HepG2 (cell line): ENCODE measurements around the gene C1QTNF1. TPM values are rescaled to one million over a fixed set of nuclear protein-coding genes. Genes with fewer than 3 reads are reported as not detected.
A peak's percentile ranks its signal among the peaks of the same experiment; 100 is the strongest.

Experiments used
- BCL6 ChIP-seq: IDR thresholded peaks from 2 replicates; pipeline ENCODE4 v1.6.1; 2016; ENCODE audit warnings: missing genetic modification reagents, missing compliant biosample characterization
- CEBPB ChIP-seq: IDR thresholded peaks from 2 replicates; pipeline ENCODE4 v1.6.1; 2011; ENCODE audit warnings: low read depth, low read length, improper control_type of control experiment, borderline replicate concordance
- GATAD1 ChIP-seq: IDR thresholded peaks from 2 replicates; pipeline ENCODE4 v1.6.1; 2016; ENCODE audit warnings: missing genetic modification reagents, missing compliant biosample characterization
- HCFC1 ChIP-seq: fragments of 150-350 bp; IDR thresholded peaks from 2 replicates; pipeline ENCODE4 v1.6.1; 2014; ENCODE audit warnings: low read depth, low read length
- HOXA7 ChIP-seq: sonication (generic); formaldehyde crosslinking; IDR thresholded peaks from 2 replicates; pipeline ENCODE4 v1.8.1; 2022; ENCODE audit warnings: mild to moderate bottlenecking, missing genetic modification reagents, moderate library complexity
- KDM3A ChIP-seq: IDR thresholded peaks from 2 replicates; pipeline ENCODE4 v1.6.1; 2018; ENCODE audit warnings: low read depth, missing compliant biosample characterization
- KLF11 ChIP-seq: IDR thresholded peaks from 2 replicates; pipeline ENCODE4 v1.6.1; 2016; ENCODE audit warnings: missing compliant biosample characterization
- MIXL1 ChIP-seq: IDR thresholded peaks from 2 replicates; pipeline ENCODE4 v1.6.1; 2016
- NFIB ChIP-seq: sonication (generic); formaldehyde crosslinking; IDR thresholded peaks from 2 replicates; pipeline ENCODE4 v1.9.0; 2021; ENCODE audit warnings: missing genetic modification reagents, mild to moderate bottlenecking, borderline replicate concordance
- NFYB ChIP-seq: sonication (generic); formaldehyde crosslinking; IDR thresholded peaks from 2 replicates; pipeline ENCODE4 v1.4.0; 2020; ENCODE audit warnings: missing genetic modification reagents
- PTBP1 ChIP-seq: fragments of 200-400 bp; formaldehyde crosslinking; IDR thresholded peaks from 2 replicates; pipeline ENCODE4 v1.6.1; 2018; ENCODE audit warnings: low read length, low read depth; ENCODE audit not compliant: poor library complexity, severe bottlenecking
- REXO4 ChIP-seq: sonication (generic); formaldehyde crosslinking; IDR thresholded peaks from 2 replicates; pipeline ENCODE4 v1.8.0; 2022; ENCODE audit warnings: missing genetic modification reagents, mild to moderate bottlenecking, borderline replicate concordance
- RNF2 ChIP-seq: fragments of 450-650 bp; conservative IDR thresholded peaks from 2 replicates; pipeline ENCODE4 v1.6.1; 2016; ENCODE audit warnings: low read depth
- SYNCRIP ChIP-seq: fragments of 200-400 bp; formaldehyde crosslinking; IDR thresholded peaks from 2 replicates; pipeline ENCODE4 v1.6.1; 2018; ENCODE audit warnings: mild to moderate bottlenecking, low read depth, low read length; ENCODE audit not compliant: insufficient read depth
- TOPORS ChIP-seq: sonication (generic); formaldehyde crosslinking; IDR thresholded peaks from 2 replicates; pipeline ENCODE4 v1.8.0; 2023; ENCODE audit warnings: mild to moderate bottlenecking, missing genetic modification reagents
- XBP1 ChIP-seq: sonication (generic); formaldehyde crosslinking; IDR thresholded peaks from 2 replicates; pipeline ENCODE4 v1.5.0; 2020; ENCODE audit warnings: missing genetic modification reagents
- YEATS4 ChIP-seq: sonication (generic); formaldehyde crosslinking; IDR thresholded peaks from 2 replicates; pipeline ENCODE4 v1.4.0; 2020; ENCODE audit warnings: missing genetic modification reagents, borderline replicate concordance
- ZNF556 ChIP-seq: sonication (generic); formaldehyde crosslinking; IDR thresholded peaks from 2 replicates; pipeline ENCODE4 v1.4.0; 2020; ENCODE audit warnings: mild to moderate bottlenecking, missing genetic modification reagents, borderline replicate concordance
- polyA plus RNA-seq, 8 experiments: library from polyadenylated mRNA; depleted of rRNA in 3 of 8; stranded (reverse) in 7 of 8; unstranded in 1 of 8; fragments of >200 nt; fragmentation: Illumina TruSeq in 4 of 8; extraction: Trizol in 4 of 8; gene quantifications; 2 replicates each; pipeline versions ENCODE4 v1.2.1 to v1.2.3, GENCODE V29; 2011 to 2016; ENCODE audit warnings: low read depth in 4 of 8, missing spikeins in 1 of 8, mixed read lengths in 1 of 8; ENCODE audit not compliant: insufficient read depth in 1 of 8
- total RNA-seq, 5 experiments: library from RNA; depleted of rRNA; stranded (reverse); fragments of >200 nt; fragmentation: Illumina TruSeq; extraction: Trizol; gene quantifications; 2 replicates each; pipeline ENCODE4 v1.2.3, GENCODE V29; 2016; ENCODE audit warnings: low read depth in 1 of 5
- TF ChIP-seq, protein P1 (sequence below): sonication (generic); formaldehyde crosslinking; IDR thresholded peaks from 2 replicates; pipeline ENCODE4 v1.5.0; 2020; ENCODE audit warnings: missing genetic modification reagents, mild to moderate bottlenecking, borderline replicate concordance
- TF ChIP-seq, protein P2 (sequence below), 2 experiments: sonication (generic) in 1 of 2; formaldehyde crosslinking in 1 of 2; IDR thresholded peaks; 2 replicates each; pipeline versions ENCODE4 v1.4.0 to v1.6.1; 2018 to 2020; ENCODE audit warnings: missing genetic modification reagents in 2 of 2, borderline replicate concordance in 1 of 2, low read depth in 1 of 2, mild to moderate bottlenecking in 1 of 2, missing biosample characterization in 1 of 2
- TF ChIP-seq, protein P3 (sequence below): sonication (generic); formaldehyde crosslinking; IDR thresholded peaks from 2 replicates; pipeline ENCODE4 v1.5.0; 2020; ENCODE audit warnings: mild to moderate bottlenecking, missing genetic modification reagents
- TF ChIP-seq, protein P4 (sequence below): sonication (generic); formaldehyde crosslinking; conservative IDR thresholded peaks from 2 replicates; pipeline ENCODE4 v1.8.0; 2022; ENCODE audit warnings: mild to moderate bottlenecking, moderate library complexity, missing genetic modification reagents

The C1QTNF1 gene
- total and polyA plus RNA-seq, 2 of the 13 experiments (the other 11 are each of a cell fraction or from before 2014, with no cell fraction given), result 0.18 to 0.86 TPM

DNA sequence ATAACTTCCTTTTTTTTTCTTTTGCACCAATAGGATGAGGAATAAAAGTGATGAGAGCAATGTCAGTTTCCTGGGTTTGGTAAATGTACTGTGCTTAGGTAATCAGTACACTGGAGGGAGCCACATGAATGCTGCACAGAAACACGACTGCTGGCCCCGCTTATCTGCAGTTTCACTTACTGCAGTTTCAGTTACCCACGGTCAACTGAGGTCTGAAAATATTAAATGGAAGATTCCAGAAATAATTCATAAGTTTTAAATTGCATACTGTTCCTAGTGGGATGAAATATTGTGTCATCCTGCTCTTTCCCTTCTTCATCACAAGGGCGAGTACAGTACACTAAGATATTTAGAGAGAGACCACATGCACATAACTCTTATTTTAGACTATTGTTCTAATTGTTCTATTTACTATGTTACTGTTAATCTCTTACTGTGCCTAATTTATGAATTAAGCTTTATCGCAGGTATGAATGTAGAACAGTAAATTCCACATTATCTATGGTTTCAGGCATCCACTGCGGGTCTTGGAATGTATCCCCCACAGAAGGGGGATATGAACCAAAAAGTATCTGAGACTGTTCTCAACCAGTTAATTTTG lies 37.8 kb upstream of the C1QTNF1 start (continued):
- TF ChIP-seq, protein P1, sequence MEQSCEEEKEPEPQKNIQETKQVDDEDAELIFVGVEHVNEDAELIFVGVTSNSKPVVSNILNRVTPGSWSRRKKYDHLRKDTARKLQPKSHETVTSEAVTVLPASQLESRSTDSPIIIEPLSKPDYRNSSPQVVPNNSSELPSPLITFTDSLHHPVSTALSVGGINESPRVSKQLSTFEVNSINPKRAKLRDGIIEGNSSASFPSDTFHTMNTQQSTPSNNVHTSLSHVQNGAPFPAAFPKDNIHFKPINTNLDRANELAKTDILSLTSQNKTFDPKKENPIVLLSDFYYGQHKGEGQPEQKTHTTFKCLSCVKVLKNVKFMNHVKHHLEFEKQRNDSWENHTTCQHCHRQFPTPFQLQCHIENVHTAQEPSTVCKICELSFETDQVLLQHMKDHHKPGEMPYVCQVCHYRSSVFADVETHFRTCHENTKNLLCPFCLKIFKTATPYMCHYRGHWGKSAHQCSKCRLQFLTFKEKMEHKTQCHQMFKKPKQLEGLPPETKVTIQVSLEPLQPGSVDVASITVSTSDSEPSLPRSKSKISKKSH (CRISPR knock-in tag), result no peak
- TF ChIP-seq BCL6 (CRISPR knock-in tag) (no peak), GATAD1 (CRISPR knock-in tag) (peak; percentile 11; the same call in 1 of the 2 replicates), TOPORS (CRISPR knock-in tag) (no peak), MIXL1 (CRISPR knock-in tag) (0 out of 2 replicates have a peak, but pooled peaks have one; percentile 10), SYNCRIP (no peak), HOXA7 (no peak), KDM3A (CRISPR knock-in tag) (0 out of 2 replicates have a peak, but pooled peaks have one; percentile 42), ZNF556 (CRISPR knock-in tag) (peak; percentile 40; the same call in 1 of the 2 replicates), CEBPB (no peak), YEATS4 (CRISPR knock-in tag) (no peak), PTBP1 (no peak), KLF11 (CRISPR knock-in tag) (0 out of 2 replicates have a peak, but pooled peaks have one; percentile 26), XBP1 (CRISPR knock-in tag) (no peak), REXO4 (CRISPR knock-in tag) (no peak), NFIB (CRISPR knock-in tag) (no peak), RNF2 (no peak), NFYB (CRISPR knock-in tag) (no peak), HCFC1 (no peak)
- TF ChIP-seq, protein P2, sequence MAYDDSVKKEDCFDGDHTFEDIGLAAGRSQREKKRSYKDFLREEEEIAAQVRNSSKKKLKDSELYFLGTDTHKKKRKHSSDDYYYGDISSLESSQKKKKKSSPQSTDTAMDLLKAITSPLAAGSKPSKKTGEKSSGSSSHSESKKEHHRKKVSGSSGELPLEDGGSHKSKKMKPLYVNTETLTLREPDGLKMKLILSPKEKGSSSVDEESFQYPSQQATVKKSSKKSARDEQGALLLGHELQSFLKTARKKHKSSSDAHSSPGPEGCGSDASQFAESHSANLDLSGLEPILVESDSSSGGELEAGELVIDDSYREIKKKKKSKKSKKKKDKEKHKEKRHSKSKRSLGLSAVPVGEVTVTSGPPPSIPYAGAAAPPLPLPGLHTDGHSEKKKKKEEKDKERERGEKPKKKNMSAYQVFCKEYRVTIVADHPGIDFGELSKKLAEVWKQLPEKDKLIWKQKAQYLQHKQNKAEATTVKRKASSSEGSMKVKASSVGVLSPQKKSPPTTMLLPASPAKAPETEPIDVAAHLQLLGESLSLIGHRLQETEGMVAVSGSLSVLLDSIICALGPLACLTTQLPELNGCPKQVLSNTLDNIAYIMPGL (CRISPR knock-in tag; IDR thresholded peaks at IDR 0.05; ENCODE audit: borderline replicate concordance in 1 of 2, low read depth in 1 of 2), result peak in 1 of 2 experiments; percentile 38; a peak in 2 of 4 replicates
- TF ChIP-seq, protein P3, sequence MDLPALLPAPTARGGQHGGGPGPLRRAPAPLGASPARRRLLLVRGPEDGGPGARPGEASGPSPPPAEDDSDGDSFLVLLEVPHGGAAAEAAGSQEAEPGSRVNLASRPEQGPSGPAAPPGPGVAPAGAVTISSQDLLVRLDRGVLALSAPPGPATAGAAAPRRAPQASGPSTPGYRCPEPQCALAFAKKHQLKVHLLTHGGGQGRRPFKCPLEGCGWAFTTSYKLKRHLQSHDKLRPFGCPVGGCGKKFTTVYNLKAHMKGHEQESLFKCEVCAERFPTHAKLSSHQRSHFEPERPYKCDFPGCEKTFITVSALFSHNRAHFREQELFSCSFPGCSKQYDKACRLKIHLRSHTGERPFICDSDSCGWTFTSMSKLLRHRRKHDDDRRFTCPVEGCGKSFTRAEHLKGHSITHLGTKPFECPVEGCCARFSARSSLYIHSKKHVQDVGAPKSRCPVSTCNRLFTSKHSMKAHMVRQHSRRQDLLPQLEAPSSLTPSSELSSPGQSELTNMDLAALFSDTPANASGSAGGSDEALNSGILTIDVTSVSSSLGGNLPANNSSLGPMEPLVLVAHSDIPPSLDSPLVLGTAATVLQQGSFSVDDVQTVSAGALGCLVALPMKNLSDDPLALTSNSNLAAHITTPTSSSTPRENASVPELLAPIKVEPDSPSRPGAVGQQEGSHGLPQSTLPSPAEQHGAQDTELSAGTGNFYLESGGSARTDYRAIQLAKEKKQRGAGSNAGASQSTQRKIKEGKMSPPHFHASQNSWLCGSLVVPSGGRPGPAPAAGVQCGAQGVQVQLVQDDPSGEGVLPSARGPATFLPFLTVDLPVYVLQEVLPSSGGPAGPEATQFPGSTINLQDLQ (CRISPR knock-in tag), result no peak
- TF ChIP-seq, protein P4, sequence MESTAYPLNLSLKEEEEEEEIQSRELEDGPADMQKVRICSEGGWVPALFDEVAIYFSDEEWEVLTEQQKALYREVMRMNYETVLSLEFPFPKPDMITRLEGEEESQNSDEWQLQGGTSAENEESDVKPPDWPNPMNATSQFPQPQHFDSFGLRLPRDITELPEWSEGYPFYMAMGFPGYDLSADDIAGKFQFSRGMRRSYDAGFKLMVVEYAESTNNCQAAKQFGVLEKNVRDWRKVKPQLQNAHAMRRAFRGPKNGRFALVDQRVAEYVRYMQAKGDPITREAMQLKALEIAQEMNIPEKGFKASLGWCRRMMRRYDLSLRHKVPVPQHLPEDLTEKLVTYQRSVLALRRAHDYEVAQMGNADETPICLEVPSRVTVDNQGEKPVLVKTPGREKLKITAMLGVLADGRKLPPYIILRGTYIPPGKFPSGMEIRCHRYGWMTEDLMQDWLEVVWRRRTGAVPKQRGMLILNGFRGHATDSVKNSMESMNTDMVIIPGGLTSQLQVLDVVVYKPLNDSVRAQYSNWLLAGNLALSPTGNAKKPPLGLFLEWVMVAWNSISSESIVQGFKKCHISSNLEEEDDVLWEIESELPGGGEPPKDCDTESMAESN (CRISPR knock-in tag), result 0 out of 2 replicates have a peak, but pooled peaks have one; percentile 6
